Parathyroid adenoma (tissue), 2 donors: Measurements from ENCODE around the gene PGBD1.
A peak's percentile ranks its signal among the peaks of the same experiment; 100 is the strongest.

Experiments used
- H2AFZ ChIP-seq: fragments of 300-600 bp; sonication (generic); one replicate; pipeline ENCODE4 v1.7.0; 2017; ENCODE audit warnings: antibody characterized with exemption, mild to moderate bottlenecking
- H3K27ac ChIP-seq: fragments of 300-600 bp; sonication (generic); one replicate; pipeline ENCODE4 v1.7.0; 2017
- H3K27me3 ChIP-seq: fragments of 300-600 bp; sonication (generic); one replicate; pipeline ENCODE4 v1.7.0; 2017; ENCODE audit warnings: low read length; ENCODE audit not compliant: control insufficient read depth, insufficient read depth
- H3K36me3 ChIP-seq: fragments of 300-600 bp; sonication (generic); one replicate; pipeline ENCODE4 v1.7.0; 2017; ENCODE audit warnings: low read length; ENCODE audit not compliant: control insufficient read depth, insufficient read depth
- H3K4me1 ChIP-seq: fragments of 300-600 bp; sonication (generic); one replicate; pipeline ENCODE4 v1.7.0; 2017; ENCODE audit warnings: control low read depth
- H3K4me2 ChIP-seq: fragments of 300-600 bp; sonication (generic); one replicate; pipeline ENCODE4 v1.7.0; 2017; ENCODE audit warnings: low read length
- H3K4me3 ChIP-seq: fragments of 300-600 bp; sonication (generic); one replicate; pipeline ENCODE4 v1.7.0; 2017; ENCODE audit warnings: low read depth, low read length
- H3K79me2 ChIP-seq: fragments of 300-600 bp; sonication (generic); one replicate; pipeline ENCODE4 v1.7.0; 2017; ENCODE audit warnings: control low read depth
- H3K9ac ChIP-seq: fragments of 300-600 bp; sonication (generic); one replicate; pipeline ENCODE4 v1.7.0; 2017; ENCODE audit warnings: mild to moderate bottlenecking
- H3K9me3 ChIP-seq: fragments of 300-600 bp; sonication (generic); one replicate; pipeline ENCODE4 v1.7.0; 2017; ENCODE audit warnings: low read length; ENCODE audit not compliant: control insufficient read depth
- TF ChIP-seq, protein P1 (sequence below): fragments of 300-600 bp; sonication (generic); IDR thresholded peaks from one replicate; pipeline ENCODE4 v1.7.0; 2017; ENCODE audit warnings: antibody characterized with exemption, mild to moderate bottlenecking
- donor health status: primary hyperparathyroidism.

Gene PGBD1

DNA sequence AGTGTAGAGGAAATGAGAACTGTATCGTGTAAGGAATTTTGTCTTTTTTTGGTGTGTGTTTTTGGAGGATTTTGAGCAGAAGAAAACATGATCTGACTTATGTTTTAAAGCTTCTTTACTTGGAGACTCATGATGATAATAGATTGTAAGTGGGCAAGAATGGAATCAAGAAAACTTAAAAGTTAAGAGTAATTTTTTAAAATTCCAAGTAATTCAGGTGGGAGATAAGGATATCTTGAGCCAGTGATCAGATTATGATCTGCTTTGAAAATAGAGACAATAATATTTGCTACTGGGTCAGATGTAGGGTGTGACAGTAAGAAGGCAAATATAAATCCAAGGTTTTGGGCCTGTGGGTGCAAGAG, 13.7 kb upstream of the PGBD1 start:
- Histone ChIP-seq H3K9ac (peak overlapping the region; percentile 81), H3K4me1 (no peaks in the 10 kb centered on the region), H3K4me3 (peak overlapping the region; percentile 97), H3K9me3 (no peaks in the 10 kb centered on the region), H3K4me2 (peak overlapping the region; percentile 91), H3K27me3 (no peaks in the 10 kb centered on the region), H2AFZ (peak overlapping the region; percentile 95), H3K36me3 (no peaks in the 10 kb centered on the region), H3K79me2 (peaks cover 11% of the 10 kb centered on the region), H3K27ac (peak overlapping the region; percentile 87)
- TF ChIP-seq, protein P1, sequence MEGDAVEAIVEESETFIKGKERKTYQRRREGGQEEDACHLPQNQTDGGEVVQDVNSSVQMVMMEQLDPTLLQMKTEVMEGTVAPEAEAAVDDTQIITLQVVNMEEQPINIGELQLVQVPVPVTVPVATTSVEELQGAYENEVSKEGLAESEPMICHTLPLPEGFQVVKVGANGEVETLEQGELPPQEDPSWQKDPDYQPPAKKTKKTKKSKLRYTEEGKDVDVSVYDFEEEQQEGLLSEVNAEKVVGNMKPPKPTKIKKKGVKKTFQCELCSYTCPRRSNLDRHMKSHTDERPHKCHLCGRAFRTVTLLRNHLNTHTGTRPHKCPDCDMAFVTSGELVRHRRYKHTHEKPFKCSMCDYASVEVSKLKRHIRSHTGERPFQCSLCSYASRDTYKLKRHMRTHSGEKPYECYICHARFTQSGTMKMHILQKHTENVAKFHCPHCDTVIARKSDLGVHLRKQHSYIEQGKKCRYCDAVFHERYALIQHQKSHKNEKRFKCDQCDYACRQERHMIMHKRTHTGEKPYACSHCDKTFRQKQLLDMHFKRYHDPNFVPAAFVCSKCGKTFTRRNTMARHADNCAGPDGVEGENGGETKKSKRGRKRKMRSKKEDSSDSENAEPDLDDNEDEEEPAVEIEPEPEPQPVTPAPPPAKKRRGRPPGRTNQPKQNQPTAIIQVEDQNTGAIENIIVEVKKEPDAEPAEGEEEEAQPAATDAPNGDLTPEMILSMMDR: no peak

GRCh38 chr6:28269492-28269891, 11.9 kb upstream of the PGBD1 start:
- Histone ChIP-seq H3K4me1 (no peaks in the 10 kb centered on the region), H2AFZ (no peak overlapping the region), H3K27me3 (no peaks in the 10 kb centered on the region), H3K9ac (no peak overlapping the region), H3K27ac (no peak overlapping the region), H3K4me3 (no peak overlapping the region), H3K4me2 (no peak overlapping the region), H3K36me3 (no peaks in the 10 kb centered on the region), H3K9me3 (no peaks in the 10 kb centered on the region), H3K79me2 (peaks cover 11% of the 10 kb centered on the region)
- TF ChIP-seq, protein P1: no peak

- TF ChIP-seq, protein P1: no peak
These were observed 6.5 kb upstream of the PGBD1 start for GRCh38 chr6:28274888-28275287.

GRCh38 chr6:28277746-28278145, 3.6 kb upstream of the PGBD1 start:
- Histone ChIP-seq H3K4me3 (no peak overlapping the region), H3K27ac (no peak overlapping the region), H3K9ac (no peak overlapping the region), H3K27me3 (no peaks in the 10 kb centered on the region), H3K36me3 (no peaks in the 10 kb centered on the region), H2AFZ (no peak overlapping the region), H3K79me2 (no peaks in the 10 kb centered on the region), H3K9me3 (no peaks in the 10 kb centered on the region), H3K4me1 (no peaks in the 10 kb centered on the region), H3K4me2 (no peak overlapping the region)
- TF ChIP-seq, protein P1: no peak

More at GRCh38 chr6:28274888-28275287, 6.5 kb upstream of the PGBD1 start:
- Histone ChIP-seq H3K4me2 (no peak overlapping the region), H3K4me3 (no peak overlapping the region), H3K27me3 (no peaks in the 10 kb centered on the region), H2AFZ (no peak overlapping the region), H3K4me1 (no peaks in the 10 kb centered on the region), H3K36me3 (no peaks in the 10 kb centered on the region), H3K9me3 (no peaks in the 10 kb centered on the region), H3K27ac (no peak overlapping the region), H3K9ac (no peak overlapping the region), H3K79me2 (no peaks in the 10 kb centered on the region)

GRCh38 chr6:28280595-28281287, 631 bp upstream of the PGBD1 start:
- H3K27ac ChIP-seq: no peak overlapping the region
- H3K9ac ChIP-seq: no peak overlapping the region
- H2AFZ ChIP-seq: peak overlapping the region; percentile 93
- peak overlapping the region; percentile 86 for H3K4me2 ChIP-seq
- H3K4me3 ChIP-seq: peak overlapping the region; percentile 74
- no peaks in the 10 kb centered on the region for H3K79me2 ChIP-seq
- H3K27me3 ChIP-seq: no peaks in the 10 kb centered on the region
- TF ChIP-seq, protein P1: no peak
- no peaks in the 10 kb centered on the region for H3K36me3 ChIP-seq
- H3K4me1 ChIP-seq: no peaks in the 10 kb centered on the region
- no peaks in the 10 kb centered on the region for H3K9me3 ChIP-seq
